Measurements from ENCODE around the gene TRPC4AP. TPM values are rescaled to one million over a fixed set of nuclear protein-coding genes. Genes with fewer than 3 reads are reported as not detected.

TRPC4AP gene
- total RNA-seq, 4 donors from 2014 or later = 62.7 to 101 (median 80.8) TPM

- H3K9me3 ChIP-seq = no peaks in the 10 kb centered on the region
- no peaks in the 10 kb centered on the region for H3K27me3 ChIP-seq
- no peak for DNase-seq
- no peaks in the 10 kb centered on the region for H3K36me3 ChIP-seq
- TF ChIP-seq, protein P1, sequence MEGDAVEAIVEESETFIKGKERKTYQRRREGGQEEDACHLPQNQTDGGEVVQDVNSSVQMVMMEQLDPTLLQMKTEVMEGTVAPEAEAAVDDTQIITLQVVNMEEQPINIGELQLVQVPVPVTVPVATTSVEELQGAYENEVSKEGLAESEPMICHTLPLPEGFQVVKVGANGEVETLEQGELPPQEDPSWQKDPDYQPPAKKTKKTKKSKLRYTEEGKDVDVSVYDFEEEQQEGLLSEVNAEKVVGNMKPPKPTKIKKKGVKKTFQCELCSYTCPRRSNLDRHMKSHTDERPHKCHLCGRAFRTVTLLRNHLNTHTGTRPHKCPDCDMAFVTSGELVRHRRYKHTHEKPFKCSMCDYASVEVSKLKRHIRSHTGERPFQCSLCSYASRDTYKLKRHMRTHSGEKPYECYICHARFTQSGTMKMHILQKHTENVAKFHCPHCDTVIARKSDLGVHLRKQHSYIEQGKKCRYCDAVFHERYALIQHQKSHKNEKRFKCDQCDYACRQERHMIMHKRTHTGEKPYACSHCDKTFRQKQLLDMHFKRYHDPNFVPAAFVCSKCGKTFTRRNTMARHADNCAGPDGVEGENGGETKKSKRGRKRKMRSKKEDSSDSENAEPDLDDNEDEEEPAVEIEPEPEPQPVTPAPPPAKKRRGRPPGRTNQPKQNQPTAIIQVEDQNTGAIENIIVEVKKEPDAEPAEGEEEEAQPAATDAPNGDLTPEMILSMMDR (IDR thresholded peaks at IDR 0.05) = no peak
- TF ChIP-seq POLR2A (IDR thresholded peaks at IDR 0.05) = no peak
- H3K4me3 ChIP-seq = peak overlapping the region; percentile 57 to 77 (median 73)
- peaks cover 0 to 21% (median 3%) of the 10 kb centered on the region in 4 donors for H3K4me1 ChIP-seq
- peak overlapping the region; percentile 74 to 95 (median 85) for H3K27ac ChIP-seq
Measured at GRCh38 chr20:34954904-34955230, 137.7 kb downstream of the TRPC4AP start.

DNA sequence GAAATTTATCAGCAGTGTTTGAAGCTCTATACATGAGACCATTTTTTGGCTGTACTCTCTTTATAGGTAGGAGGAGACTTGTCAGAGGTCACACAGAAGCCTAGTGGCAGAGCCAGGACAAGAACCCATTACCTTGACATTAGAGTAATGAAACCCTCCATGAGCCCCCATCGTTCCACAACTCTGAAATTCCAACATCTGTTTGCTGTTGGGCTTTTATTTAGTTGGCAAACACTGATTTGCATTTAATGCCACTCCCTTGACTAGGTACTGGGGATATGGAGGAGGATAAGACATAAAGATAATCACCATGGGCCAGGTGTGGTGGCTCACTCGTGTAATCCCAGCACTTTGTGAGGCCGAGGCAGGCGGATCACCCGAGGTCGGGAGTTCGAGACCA lies 138.6 kb downstream of the TRPC4AP start:
- H3K4me1 ChIP-seq = peaks cover 0 to 27% (median 3%) of the 10 kb centered on the region in 4 donors
- no peaks in the 10 kb centered on the region for H3K27me3 ChIP-seq
- no peak for TF ChIP-seq POLR2A (IDR thresholded peaks at IDR 0.05)
- TF ChIP-seq, protein P1 (IDR thresholded peaks at IDR 0.05) = no peak
- H3K9me3 ChIP-seq = no peaks in the 10 kb centered on the region
- DNase-seq = no peak
- no peak overlapping the region for H3K27ac ChIP-seq
- H3K4me3 ChIP-seq = no peak overlapping the region
- H3K36me3 ChIP-seq = no peaks in the 10 kb centered on the region

DNA sequence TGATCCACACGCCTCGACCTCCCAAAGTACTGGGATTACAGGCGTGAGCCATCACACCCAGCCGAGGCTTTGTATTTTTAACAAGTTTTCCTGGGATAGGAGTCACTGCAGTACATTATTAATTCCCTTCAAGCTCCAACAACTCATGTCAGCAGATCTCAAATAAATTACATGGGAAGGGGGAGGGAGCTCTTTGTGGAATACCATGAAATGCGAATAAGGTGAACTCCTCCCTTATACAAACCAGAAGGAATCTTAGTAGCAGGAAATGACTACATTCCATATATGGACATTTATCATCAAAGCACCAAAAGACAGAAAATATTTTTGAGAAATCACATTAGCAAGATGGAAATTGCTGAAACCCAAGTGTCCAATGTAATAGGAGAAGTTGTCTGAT lies 139.9 kb downstream of the TRPC4AP start:
- no peaks in the 10 kb centered on the region for H3K36me3 ChIP-seq
- TF ChIP-seq, protein P1 (IDR thresholded peaks at IDR 0.05) = no peak
- TF ChIP-seq POLR2A (IDR thresholded peaks at IDR 0.05) = no peak
- peaks cover 0 to 27% (median 3%) of the 10 kb centered on the region in 4 donors for H3K4me1 ChIP-seq
- no peaks in the 10 kb centered on the region for H3K9me3 ChIP-seq
- DNase-seq = no peak
- no peak overlapping the region for H3K4me3 ChIP-seq
- H3K27ac ChIP-seq = no peak overlapping the region
- no peaks in the 10 kb centered on the region for H3K27me3 ChIP-seq

Small RNA genes lying within 50 kb of the gene (small RNA-seq; reads per million reads assigned to genes)
- 0 to 0.13 reads per million in 2 donors for gene MIR499A
- 0 reads per million in 2 donors for gene RF00275
- 0 reads per million in 2 donors for gene RNU6-407P

Other genes with a start within 250 kb of the TRPC4AP start
- 10 to 100 TPM; 22.3 to 40.6 (median 31.8) TPM for gene GGT7, start 220.0 kb downstream of the TRPC4AP start, total RNA-seq
- gene ACSS2, start 216.2 kb downstream of the TRPC4AP start, total RNA-seq = 100 to 1,000 TPM; 158 to 473 (median 267) TPM
- 10 to 100 TPM; 58.0 to 95.6 (median 84.6) TPM for gene GSS, start 137.0 kb downstream of the TRPC4AP start, total RNA-seq
- gene MYH7B, start 136.9 kb downstream of the TRPC4AP start, total RNA-seq = 1 to 10 TPM in 3 of 4 donors, under 1 TPM in 1; 0.40 to 2.0 (median 1.4) TPM
- 10 to 100 TPM; 18.2 to 38.3 (median 33.8) TPM for gene EDEM2, start 54.5 kb upstream of the TRPC4AP start, total RNA-seq
- gene PROCR, start 79.3 kb upstream of the TRPC4AP start, total RNA-seq = 10 to 100 TPM; 14.2 to 51.2 (median 25.8) TPM
- gene MMP24, start 133.9 kb upstream of the TRPC4AP start, total RNA-seq = 1 to 10 TPM in 2 of 4 donors, under 1 TPM in 1, not detected in 1; 0.70 to 2.7 (median 1.3) TPM
- gene MMP24OS, start 185.3 kb upstream of the TRPC4AP start, total RNA-seq = 10 to 100 TPM; 23.1 to 86.1 (median 58.6) TPM
- gene EIF6, start 192.0 kb upstream of the TRPC4AP start, total RNA-seq = 100 to 1,000 TPM in 3 of 4 donors, 10 to 100 TPM in 1; 77.6 to 196 (median 157) TPM
- not detected for gene FAM83C, start 199.6 kb upstream of the TRPC4AP start, total RNA-seq